GM18951 (cell line): ENCODE measurements around the gene TAF3.

ENCODE experiments used
- POLR2A ChIP-seq: IDR thresholded peaks from 4 replicates; pipeline ENCODE4 v1.6.1; 2011; ENCODE audit warnings: mild to moderate bottlenecking; ENCODE audit not compliant: insufficient read length, insufficient read depth; ENCODE audit errors: extremely low read depth
- in situ Hi-C: fragments of 300-500 bp; cut with MboI; formaldehyde crosslinking; loops from one replicate; pipeline ENCODE4 v1.12.0; 2022; ENCODE audit warnings: low sequenced_read_pairs, mixed read lengths, inconsistent platforms; ENCODE audit not compliant: unreplicated experiment

TAF3 gene

GRCh38 chr10:7958442-7958841 lies 140.1 kb downstream of the TAF3 start:
- no peak for TF ChIP-seq POLR2A
- in situ Hi-C loops: no loop called here

- in situ Hi-C loops: no loop called here
- TF ChIP-seq POLR2A: no peak
Observed at GRCh38 chr10:7960108-7960507, 141.8 kb downstream of the TAF3 start.

- in situ Hi-C loops: no loop called here
- no peak for TF ChIP-seq POLR2A
Observed at GRCh38 chr10:7962592-7962991, 144.3 kb downstream of the TAF3 start.

- in situ Hi-C loops: no loop called here
- no peak for TF ChIP-seq POLR2A
Observed at GRCh38 chr10:7965457-7965856, 147.2 kb downstream of the TAF3 start.

DNA sequence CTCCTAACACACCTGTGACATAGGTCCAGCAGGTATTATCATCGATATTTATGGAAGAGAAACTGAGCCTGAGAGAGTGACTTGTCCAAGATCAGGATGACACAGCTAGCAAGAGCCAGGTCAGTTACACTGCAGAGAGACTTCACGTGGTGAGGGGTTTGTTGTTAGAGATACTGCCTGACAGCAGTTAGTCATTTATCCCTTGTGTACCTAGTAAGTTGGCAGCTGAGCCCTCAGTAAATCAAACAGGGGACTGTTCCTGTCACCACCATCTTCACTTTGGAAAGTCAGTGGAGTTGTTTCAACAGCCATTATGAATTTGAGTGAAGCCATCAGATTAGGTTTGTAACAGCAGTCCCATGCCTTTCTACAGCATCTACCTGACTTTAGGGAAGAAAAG lies 148.7 kb downstream of the TAF3 start:
- no peak for TF ChIP-seq POLR2A
- in situ Hi-C loops: no loop called here

DNA sequence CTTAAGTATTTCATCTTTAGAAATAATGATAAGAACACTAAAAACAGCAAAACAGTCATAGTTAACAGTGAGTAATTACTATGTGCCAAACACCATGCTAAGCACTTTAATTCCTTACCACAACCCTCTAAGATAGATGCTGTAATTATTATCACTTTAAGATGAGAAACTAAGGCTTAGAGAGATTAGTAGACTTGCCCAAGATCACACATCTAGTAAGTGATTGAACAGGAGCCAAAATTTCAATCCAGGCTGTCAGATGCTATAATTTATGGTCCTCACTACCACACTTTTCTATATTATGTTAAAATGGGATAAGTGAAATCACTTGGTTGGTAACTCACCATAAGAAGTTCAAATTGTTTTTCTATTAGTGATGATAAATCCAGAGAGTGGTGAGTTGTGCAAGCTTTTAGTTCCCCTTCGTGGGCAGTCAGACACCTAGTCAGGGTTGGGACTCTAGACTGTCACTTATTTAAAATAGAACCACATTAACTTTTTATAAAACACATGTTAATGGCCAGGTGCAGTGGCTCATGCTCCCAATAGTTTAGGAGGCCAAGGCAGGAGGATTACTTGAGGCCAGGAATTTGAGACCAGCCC lies 150.3 kb downstream of the TAF3 start:
- in situ Hi-C loops: no loop called here
- TF ChIP-seq POLR2A: no peak

DNA sequence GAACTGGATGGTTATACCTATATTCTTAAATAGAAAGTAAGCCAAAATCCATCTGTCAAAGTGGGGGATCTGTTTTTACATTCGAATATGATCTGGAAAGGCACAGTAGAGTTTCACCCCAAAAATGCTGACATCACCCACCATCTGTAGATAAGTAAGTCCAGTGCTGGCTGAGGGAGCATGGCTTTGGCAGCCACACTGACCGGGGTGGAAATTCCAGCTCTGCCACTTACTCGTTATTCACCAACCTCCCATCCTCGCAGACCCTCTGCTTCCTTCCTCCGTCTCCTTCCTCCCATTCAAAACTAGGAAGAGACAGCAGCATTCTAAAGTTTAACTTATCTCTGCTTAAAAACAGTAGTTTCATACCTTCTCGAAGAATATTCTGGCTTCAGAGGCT lies 151.3 kb downstream of the TAF3 start:
- TF ChIP-seq POLR2A: no peak
- in situ Hi-C loops: no loop called here

GRCh38 chr10:7971949-7972348 lies 153.6 kb downstream of the TAF3 start:
- no peak for TF ChIP-seq POLR2A
- in situ Hi-C loops: no loop called here

DNA sequence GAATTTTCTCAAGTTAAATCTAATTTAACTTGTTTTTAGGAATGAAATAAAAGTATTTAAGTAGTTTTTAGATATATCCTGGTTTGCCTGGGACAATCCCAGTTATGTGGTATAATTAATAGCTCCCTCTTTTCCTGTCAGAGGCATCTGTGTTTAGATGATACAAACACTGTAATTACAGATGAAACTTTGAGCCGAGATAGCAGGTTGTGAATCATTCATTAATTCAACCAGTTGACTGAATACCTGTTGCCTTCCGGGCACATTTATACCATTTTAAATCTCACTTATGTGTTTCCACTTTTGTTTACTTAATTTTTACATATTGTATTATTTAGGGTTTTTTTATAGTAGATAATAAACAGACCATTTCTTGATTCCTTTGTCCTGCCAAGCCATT lies 154.1 kb downstream of the TAF3 start:
- in situ Hi-C loops: no loop called here
- no peak for TF ChIP-seq POLR2A

DNA sequence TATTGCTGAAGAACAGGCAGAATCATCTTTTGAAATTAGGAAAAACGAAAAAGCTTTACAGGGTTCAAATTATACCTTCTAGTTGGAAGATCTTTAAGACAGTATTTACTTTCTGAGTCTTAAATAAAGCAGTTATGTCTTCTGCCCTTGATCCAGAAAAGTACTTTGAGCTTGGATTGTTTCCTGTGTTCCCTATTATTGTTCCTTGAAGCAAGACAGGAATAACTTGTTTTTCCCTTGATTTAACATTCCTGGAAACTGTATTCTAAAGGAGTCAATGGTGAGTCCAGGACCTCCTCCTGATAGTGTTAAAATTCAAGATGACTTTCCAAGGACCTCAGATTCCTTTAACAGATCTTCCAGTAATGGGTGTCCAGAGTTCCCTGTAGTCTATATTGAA lies 161.9 kb downstream of the TAF3 start:
- in situ Hi-C loops: no loop called here

GRCh38 chr10:7982727-7983126 lies 164.4 kb downstream of the TAF3 start:
- in situ Hi-C loops: no loop called here
- TF ChIP-seq POLR2A: no peak

More for the DNA sequence above, 161.9 kb downstream of the TAF3 start:
- TF ChIP-seq POLR2A: no peak

DNA sequence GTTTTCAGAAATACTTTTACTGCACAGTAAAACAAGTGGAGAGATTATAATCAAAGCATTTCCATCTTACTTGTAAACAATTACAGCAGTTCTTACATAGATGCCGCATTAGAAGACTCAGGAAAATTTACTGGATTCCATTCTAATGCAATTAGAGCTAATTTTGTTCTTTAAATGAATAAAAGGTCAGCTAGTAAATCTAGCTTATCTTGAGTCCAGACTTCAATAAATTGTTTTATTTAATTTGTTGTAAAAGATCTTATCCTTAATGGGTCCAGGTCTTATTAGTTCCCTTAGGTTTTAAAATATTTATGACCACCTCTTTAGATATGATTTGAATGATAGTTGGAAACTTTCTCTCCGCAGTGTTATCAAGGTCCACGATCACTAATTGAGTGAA lies 166.0 kb downstream of the TAF3 start:
- in situ Hi-C loops: no loop called here
- no peak for TF ChIP-seq POLR2A

DNA sequence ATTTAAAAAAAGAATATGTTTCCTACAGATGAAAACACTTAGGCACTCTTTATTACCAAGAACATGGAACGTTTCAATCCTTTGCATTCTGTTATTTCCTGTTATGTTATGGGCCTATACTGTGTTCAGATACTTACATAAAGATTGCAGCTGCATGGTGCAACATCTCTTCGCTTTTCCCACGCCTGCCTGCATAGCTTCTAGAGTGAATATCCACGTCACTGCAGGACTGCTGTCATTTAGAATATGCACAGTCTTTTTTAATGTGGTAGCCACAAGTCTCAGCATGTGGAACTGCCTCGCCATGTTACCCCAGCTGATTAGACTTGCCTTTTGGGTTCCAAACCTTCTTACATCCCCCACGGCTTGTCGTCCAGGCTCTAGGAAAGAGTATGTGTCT lies 166.6 kb downstream of the TAF3 start:
- in situ Hi-C loops: no loop called here
- no peak for TF ChIP-seq POLR2A

- no peak for TF ChIP-seq POLR2A
- in situ Hi-C loops: no loop called here
Observed at GRCh38 chr10:7986851-7987250, 168.5 kb downstream of the TAF3 start.

DNA sequence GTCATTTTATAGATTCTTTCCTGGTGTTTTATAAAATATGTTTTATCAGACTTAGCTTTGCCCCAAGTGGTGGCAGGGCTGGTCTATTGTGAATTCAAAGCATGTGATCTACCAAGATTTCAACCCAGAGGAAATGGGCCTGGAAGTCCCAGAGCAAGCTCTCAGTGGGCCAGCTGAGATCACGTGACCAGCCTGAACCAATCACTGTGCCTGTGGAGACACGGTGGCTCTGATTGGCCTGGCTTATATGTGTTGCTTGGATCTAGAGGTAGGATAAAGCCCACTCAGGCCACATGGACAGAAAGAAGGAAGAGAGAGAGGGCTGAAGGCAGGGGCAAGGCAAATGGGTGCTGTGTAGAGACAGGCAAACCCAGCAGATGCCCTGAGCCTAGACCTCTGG lies 170.7 kb downstream of the TAF3 start:
- no peak for TF ChIP-seq POLR2A
- in situ Hi-C loops: no loop called here

- in situ Hi-C loops: no loop called here
- TF ChIP-seq POLR2A: no peak
Observed at GRCh38 chr10:7998831-7999230, 180.5 kb downstream of the TAF3 start.
